Retinal pigment epithelial cell (primary cell): ENCODE measurements around the gene ASCL5.
"Not testable (repeated sequence)": the region's sequence is repeated elsewhere in the genome, so short reads cannot be mapped to it uniquely, and the experiment has no call there.

Experiments used
- DNase-seq: peaks from one replicate; pipeline ENCODE4 v3.0.0-alpha.2; 2010; ENCODE audit warnings: low read depth
- H3K4me3 ChIP-seq: 2 replicates; pipeline ENCODE4 v1.5.1; 2011; ENCODE audit warnings: mild to moderate bottlenecking, low read length, control low read depth, moderate library complexity
- CTCF ChIP-seq: conservative IDR thresholded peaks from 2 replicates; pipeline ENCODE4 v1.5.1; 2011; ENCODE audit warnings: low read depth, low read length, control low read depth, inconsistent platforms

The ASCL5 gene

DNA sequence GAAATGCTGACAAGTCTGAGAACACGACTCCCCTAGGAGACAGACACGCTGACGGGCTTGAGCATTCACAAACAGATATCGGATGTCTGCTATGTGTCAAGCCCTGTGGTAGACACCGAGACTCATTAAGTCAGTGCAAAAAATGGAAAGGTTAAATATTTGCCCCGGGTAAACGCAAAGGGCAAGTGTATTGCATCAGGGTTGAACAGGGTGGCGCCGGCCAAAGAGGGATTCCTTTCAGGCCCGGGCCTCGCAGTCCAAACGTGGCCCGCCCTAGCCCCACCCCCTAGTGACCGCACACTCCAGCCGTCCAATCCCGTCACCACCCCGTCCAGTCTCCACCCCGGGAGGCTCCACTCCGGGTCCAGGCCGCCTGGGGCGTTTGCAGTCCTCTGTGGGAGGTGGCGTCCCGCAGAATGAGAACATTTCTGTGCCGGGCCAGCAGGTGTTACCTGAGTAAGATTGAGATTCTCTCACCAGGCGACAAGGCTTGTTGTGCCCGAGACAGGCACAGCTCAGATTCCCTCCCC, 43.6 kb upstream of the ASCL5 start:
- H3K4me3 ChIP-seq, result peak overlapping the region; percentile 68
- no peak for TF ChIP-seq CTCF
- DNase-seq, result peak; percentile 75

- no peak for DNase-seq
- TF ChIP-seq CTCF, result no peak
- peak overlapping the region; percentile 68 for H3K4me3 ChIP-seq
Measured at GRCh38 chr1:201169971-201170532, 43.1 kb upstream of the ASCL5 start.

- no peak for TF ChIP-seq CTCF
- no peak for DNase-seq
Measured at GRCh38 chr1:201169203-201169602, 42.2 kb upstream of the ASCL5 start.

DNA sequence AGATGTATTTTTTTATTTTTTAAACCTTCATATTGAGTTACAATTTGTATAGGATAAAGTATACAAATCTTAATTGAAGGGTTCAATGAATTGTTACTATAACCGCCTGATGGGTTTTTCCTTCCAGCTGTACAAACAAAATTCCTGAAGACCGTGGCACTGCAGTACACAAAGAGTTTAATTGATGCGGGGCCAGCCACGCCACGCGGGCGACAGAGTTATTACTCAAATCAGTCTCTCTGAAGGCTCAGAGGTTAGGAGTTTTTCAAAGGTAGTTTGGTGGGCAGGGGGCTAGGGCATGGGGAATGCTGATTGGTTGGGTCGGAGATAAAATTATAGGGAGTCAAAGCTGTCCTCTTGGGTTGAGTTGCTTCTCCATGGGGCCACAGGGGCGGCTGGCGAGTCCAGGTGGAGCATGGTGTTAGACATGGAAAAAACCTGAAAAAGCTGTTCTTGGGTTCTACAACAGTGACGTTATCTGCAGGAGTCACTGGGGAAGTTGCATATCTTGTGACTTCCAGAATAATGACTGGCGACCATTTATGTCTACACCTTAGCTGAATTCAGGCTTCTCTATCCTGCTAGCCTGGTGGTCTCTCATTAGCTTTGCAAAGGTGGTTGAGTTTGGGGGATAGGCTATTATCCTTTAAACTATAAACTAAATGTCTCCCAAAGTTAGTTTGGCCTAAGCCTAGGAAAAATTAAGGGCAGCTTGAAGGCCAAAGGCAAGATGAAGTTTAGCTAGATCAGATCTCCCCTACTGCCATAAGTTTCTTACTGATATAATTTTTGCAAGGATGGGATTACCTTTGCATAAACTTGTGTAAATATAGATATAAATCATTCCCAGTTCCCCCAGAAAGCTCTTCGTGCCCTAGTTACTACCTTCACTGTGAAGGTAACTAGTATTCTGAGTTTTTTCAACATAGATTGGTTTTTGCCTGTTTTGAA, 40.3 kb upstream of the ASCL5 start:
- no peak overlapping the region for H3K4me3 ChIP-seq
- DNase-seq, result no peak
- TF ChIP-seq CTCF, result no peak

More at GRCh38 chr1:201169203-201169602, 42.2 kb upstream of the ASCL5 start:
- H3K4me3 ChIP-seq, result no peak overlapping the region

GRCh38 chr1:201164645-201165044, 37.7 kb upstream of the ASCL5 start:
- no peak overlapping the region for H3K4me3 ChIP-seq
- TF ChIP-seq CTCF, result no peak
- DNase-seq, result no peak

- DNase-seq, result no peak
- no peak overlapping the region for H3K4me3 ChIP-seq
- no peak for TF ChIP-seq CTCF
Measured at GRCh38 chr1:201163707-201164106, 36.7 kb upstream of the ASCL5 start.

DNA sequence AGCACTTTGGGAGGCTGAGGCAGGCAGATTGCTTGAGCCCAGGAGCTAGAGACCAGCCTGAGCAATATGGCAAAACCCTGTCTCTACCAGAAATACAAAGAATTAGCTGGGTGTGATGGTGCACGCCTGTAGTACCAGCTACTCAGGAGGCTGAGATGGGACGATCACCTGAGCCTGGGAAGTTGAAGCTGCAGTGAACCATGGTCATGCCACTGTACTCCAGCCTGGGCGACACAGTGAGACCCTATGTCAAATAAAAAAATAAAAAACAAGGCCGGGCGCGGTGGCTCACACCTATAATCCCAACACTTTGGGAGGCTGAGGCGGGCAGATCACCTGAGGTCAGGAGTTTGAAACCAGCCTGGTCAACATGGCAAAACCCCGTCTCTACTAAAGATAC, 36.1 kb upstream of the ASCL5 start:
- not testable (repeated sequence) for H3K4me3 ChIP-seq, DNase-seq
